HL-60 (cell line): ENCODE data around the gene SAP30L.

ENCODE experiments used
- DNase-seq, 2 experiments: peaks; one replicate each; pipeline ENCODE4 v3.0.0-alpha.2; 2010 to 2020; ENCODE audit warnings: low read depth in 1 of 2, low spot score in 1 of 2
- H3K27ac ChIP-seq: fragments of 250-450 bp; sonication (Bioruptor Pico); replicated peaks from 2 replicates; pipeline ENCODE4 v1.5.1; 2020; ENCODE audit warnings: mild to moderate bottlenecking, moderate library complexity
- H3K27me3 ChIP-seq: fragments of 250-450 bp; sonication (Bioruptor Pico); 2 replicates; pipeline ENCODE4 v1.5.1; 2021; ENCODE audit warnings: mild to moderate bottlenecking, moderate library complexity; ENCODE audit not compliant: insufficient read depth, poor library complexity, severe bottlenecking
- H3K4me3 ChIP-seq: replicated peaks from 2 replicates; pipeline ENCODE4 v1.5.1; 2011; ENCODE audit warnings: mild to moderate bottlenecking, control low read depth, low read length; ENCODE audit not compliant: insufficient read depth
- GABPA ChIP-seq: IDR thresholded peaks from 2 replicates; pipeline ENCODE4 v1.6.1; 2012; ENCODE audit warnings: low read depth
- POLR2AphosphoS5 ChIP-seq: IDR thresholded peaks from 2 replicates; pipeline ENCODE4 v1.6.1; 2012; ENCODE audit warnings: low read depth
- SPI1 ChIP-seq: IDR thresholded peaks from 2 replicates; pipeline ENCODE4 v1.6.1; 2012; ENCODE audit warnings: low read depth, mild to moderate bottlenecking, borderline replicate concordance
- TF ChIP-seq, protein P1 (sequence below): IDR thresholded peaks from 2 replicates; pipeline ENCODE4 v1.6.1; 2012; ENCODE audit warnings: low read depth; ENCODE audit not compliant: insufficient replicate concordance
- TF ChIP-seq, protein P2 (sequence below): IDR thresholded peaks from one replicate; pipeline ENCODE4 v1.5.1; 2011; ENCODE audit warnings: low read length, control low read depth, inconsistent platforms; ENCODE audit not compliant: insufficient read depth

SAP30L gene

DNA sequence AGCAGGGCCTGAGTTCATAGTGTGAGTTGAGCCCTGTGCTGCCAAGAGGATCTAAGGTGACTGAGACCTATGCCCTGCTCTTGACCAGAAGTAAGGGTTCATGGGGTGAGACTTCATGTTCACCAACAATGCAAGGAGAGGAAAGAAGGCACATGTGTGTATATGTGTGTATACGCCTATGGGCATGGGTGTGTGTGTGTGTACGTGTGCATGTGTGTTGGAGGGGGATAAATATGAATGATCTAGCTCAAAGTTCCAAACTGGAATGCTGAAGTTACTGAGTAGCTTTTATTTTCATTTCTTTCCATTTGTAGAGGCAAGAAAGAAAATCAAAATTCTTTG lies 57.9 kb downstream of the SAP30L start:
- TF ChIP-seq POLR2AphosphoS5 (no peak), GABPA (no peak), SPI1 (no peak)
- TF ChIP-seq, protein P1, sequence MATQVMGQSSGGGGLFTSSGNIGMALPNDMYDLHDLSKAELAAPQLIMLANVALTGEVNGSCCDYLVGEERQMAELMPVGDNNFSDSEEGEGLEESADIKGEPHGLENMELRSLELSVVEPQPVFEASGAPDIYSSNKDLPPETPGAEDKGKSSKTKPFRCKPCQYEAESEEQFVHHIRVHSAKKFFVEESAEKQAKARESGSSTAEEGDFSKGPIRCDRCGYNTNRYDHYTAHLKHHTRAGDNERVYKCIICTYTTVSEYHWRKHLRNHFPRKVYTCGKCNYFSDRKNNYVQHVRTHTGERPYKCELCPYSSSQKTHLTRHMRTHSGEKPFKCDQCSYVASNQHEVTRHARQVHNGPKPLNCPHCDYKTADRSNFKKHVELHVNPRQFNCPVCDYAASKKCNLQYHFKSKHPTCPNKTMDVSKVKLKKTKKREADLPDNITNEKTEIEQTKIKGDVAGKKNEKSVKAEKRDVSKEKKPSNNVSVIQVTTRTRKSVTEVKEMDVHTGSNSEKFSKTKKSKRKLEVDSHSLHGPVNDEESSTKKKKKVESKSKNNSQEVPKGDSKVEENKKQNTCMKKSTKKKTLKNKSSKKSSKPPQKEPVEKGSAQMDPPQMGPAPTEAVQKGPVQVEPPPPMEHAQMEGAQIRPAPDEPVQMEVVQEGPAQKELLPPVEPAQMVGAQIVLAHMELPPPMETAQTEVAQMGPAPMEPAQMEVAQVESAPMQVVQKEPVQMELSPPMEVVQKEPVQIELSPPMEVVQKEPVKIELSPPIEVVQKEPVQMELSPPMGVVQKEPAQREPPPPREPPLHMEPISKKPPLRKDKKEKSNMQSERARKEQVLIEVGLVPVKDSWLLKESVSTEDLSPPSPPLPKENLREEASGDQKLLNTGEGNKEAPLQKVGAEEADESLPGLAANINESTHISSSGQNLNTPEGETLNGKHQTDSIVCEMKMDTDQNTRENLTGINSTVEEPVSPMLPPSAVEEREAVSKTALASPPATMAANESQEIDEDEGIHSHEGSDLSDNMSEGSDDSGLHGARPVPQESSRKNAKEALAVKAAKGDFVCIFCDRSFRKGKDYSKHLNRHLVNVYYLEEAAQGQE = no peak
- TF ChIP-seq, protein P2, sequence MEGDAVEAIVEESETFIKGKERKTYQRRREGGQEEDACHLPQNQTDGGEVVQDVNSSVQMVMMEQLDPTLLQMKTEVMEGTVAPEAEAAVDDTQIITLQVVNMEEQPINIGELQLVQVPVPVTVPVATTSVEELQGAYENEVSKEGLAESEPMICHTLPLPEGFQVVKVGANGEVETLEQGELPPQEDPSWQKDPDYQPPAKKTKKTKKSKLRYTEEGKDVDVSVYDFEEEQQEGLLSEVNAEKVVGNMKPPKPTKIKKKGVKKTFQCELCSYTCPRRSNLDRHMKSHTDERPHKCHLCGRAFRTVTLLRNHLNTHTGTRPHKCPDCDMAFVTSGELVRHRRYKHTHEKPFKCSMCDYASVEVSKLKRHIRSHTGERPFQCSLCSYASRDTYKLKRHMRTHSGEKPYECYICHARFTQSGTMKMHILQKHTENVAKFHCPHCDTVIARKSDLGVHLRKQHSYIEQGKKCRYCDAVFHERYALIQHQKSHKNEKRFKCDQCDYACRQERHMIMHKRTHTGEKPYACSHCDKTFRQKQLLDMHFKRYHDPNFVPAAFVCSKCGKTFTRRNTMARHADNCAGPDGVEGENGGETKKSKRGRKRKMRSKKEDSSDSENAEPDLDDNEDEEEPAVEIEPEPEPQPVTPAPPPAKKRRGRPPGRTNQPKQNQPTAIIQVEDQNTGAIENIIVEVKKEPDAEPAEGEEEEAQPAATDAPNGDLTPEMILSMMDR = no peak
- Histone ChIP-seq H3K27me3 (peaks cover 10% of the 10 kb centered on the region), H3K27ac (no peak overlapping the region), H3K4me3 (no peak overlapping the region)
- DNase-seq = no peak

DNA sequence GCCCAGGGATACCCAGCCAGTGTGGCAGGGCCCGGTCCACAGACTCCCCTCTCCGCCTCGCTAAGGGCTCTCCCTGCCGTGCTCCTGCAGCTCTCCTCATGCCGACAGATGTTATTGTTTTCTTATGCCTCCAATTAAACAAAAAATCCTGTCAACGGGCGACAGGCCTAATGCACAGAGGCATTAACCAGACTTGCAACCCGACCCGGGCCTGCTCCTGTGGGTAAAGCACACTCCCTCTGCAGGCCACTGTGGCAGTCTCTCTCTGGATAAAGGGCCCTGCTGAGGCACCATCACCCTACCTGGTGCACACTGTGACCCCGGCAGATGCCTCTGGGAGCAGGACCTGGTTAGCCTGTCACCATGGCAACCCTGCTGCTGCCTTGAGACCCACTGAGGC lies 59.8 kb downstream of the SAP30L start:
- peaks cover 15% of the 10 kb centered on the region for H3K27me3 ChIP-seq
- TF ChIP-seq SPI1 (no peak), POLR2AphosphoS5 (no peak), GABPA (no peak)
- TF ChIP-seq, protein P1 = no peak
- TF ChIP-seq, protein P2 = no peak
- no peak overlapping the region for H3K4me3 ChIP-seq
- DNase-seq = no peak
- no peak overlapping the region for H3K27ac ChIP-seq

DNA sequence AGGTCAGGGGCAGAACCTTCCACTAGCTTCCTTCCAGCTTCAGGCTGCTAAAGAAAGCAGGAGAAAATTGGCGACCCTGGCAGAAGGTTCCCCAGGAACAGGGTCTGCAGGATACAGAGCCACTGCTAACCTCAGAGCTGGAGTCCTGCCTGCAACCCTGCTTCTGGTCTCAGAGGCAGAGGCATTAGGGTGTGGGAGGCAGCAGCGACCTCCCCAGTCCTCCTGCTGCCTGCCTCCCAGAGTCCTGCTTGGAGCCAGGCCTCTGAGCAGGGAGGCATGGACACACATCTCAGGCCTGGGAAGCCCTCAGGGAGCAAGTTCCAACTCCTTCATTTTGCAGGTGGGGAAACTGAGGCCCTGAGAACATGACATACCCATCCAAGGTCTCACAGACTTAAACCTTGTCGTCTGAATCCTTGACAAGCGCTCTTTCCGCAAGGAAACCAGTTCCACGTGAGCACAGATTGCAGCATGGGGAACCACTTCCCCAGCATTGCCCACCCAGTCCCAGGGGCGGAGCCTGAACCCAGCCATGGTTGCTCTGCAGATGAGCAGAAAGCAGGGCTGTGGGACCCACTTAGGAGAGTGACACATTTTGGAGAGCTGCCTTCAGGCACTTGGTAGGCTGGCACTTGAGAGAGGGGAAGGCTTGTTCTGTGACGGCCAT lies 60.4 kb downstream of the SAP30L start:
- TF ChIP-seq, protein P2 = no peak
- TF ChIP-seq, protein P1 = no peak
- TF ChIP-seq POLR2AphosphoS5 (no peak), GABPA (no peak), SPI1 (no peak)
- H3K27me3 ChIP-seq = peaks cover 15% of the 10 kb centered on the region
- H3K4me3 ChIP-seq = no peak overlapping the region
- no peak for DNase-seq
- H3K27ac ChIP-seq = no peak overlapping the region
